H4 (cell line): ENCODE measurements around the gene PPP2R2B. TPM values are rescaled to one million over a fixed set of nuclear protein-coding genes. Genes with fewer than 3 reads are reported as not detected.

ENCODE experiments used
- DNase-seq: peaks from one replicate; pipeline ENCODE4 v3.0.0-alpha.2; 2015; ENCODE audit warnings: low spot score
- total RNA-seq: library from RNA; depleted of rRNA; stranded (reverse); fragments of >200 nt; shearing (Covaris generic); gene quantifications from 2 replicates; pipeline ENCODE4 v1.2.3, GENCODE V29; 2014

Gene PPP2R2B
- total RNA-seq, 1 experiment from 2014 or later: 2.1 TPM

DNA sequence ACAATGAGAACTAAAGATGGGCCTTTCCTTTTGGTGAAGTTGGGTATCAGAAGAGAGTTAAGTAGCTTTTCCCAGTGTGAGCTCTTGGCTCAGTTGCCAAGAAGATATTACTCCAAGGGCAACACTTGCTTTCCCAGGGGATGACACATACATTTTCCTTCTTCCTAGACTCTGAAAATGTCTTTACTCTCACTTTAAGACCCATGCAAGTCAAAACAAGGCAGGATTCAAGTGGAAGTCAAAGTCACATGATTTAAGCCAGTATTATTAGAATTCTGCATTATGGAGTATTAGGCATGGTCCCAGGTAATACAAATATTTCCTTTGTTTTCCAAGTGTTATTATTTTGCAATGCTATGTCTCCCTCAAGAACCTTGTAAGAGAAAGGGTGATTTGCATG, 175.1 kb downstream of the PPP2R2B start:
- DNase-seq: no peak

DNA sequence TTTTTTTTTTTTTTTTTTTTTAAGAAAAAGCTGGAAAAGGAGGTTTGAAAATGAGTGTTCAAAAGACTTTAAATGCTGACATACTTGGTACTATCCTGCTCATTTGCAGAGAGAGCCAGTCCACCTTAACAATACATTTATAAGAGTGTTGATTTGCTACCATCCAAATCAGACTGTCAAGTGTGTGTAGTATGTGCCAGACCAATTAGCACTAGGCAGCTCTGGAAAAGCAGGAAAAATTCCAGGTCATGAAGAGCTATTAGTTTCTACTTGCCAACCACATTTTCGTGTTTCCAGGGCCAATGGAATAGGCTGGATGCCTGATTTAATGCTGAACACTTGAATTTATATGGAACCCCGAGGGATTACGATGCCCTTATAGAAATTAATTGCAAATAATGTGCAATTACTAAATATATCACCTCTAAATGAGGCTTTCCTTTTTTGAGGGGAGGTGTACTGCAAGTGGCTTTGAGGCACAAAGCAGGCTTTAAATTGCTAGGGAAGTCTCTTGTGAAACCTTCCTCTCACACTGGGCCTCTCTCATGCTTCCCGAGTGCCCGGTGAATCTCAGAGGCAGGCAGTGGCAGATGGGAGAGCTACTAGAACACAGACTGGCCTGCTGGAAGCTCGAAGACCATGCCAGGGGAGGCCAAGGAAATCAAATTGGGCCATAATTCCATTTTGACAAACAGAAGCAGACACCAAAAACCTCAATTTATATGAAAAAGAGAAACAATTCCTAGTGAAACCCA, 178.7 kb downstream of the PPP2R2B start:
- DNase-seq: no peak

DNA sequence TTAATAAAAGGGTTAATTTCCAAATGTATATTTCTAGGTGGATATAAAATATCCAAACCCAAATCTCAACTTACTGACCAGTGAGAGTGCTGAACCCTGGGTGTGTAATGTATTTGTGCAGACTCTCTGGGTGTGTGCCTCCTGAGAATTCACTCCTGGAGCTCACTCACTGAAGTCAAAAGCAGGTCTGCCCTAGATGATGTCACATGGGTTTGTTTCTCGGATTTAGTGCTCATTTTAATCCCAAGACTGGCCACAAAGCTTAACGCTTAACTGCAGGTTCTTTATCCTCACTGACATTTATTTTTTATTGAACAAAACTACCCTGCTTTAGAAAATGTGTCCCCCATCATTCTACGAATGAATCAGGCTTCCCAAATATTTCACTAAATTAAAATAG, 179.4 kb downstream of the PPP2R2B start:
- DNase-seq: no peak

DNA sequence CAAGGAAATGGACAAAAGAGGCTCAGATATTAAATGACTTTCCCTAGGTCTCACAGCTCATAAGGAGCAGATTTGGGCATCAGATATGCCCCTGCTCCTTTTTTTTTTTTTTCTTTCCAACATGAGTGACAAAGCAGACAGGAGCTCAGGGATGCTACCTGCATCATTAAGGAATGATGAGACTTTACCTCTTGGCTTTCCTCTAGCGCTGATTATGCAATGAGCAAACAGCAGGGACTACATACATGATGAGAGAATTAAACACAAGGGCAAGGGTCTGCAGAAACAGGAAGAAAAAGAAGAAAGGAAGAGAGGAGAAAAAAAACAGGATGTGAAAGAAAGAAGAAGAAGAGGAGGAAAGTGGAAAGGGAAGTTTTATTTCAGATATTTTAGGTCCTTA, 179.9 kb downstream of the PPP2R2B start:
- no peak for DNase-seq

DNA sequence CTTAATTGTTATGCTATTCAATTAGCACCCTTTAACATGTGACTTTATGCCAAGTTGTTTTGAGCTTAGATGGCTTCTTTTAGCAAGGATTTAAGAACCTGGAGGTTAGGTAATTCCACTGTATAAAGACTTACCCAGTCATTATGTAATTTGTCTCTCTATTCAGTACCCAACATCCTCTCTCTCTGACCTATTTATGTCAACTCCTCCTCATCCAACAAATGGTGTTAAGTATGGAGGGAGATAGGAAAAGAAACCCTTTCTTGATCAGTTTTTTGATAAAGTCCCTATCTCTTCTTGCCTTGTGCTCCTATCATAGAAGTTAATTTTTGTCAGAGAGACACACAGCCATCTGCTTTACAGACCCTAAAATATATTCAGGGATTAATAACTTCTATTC, 181.3 kb downstream of the PPP2R2B start:
- no peak for DNase-seq

DNA sequence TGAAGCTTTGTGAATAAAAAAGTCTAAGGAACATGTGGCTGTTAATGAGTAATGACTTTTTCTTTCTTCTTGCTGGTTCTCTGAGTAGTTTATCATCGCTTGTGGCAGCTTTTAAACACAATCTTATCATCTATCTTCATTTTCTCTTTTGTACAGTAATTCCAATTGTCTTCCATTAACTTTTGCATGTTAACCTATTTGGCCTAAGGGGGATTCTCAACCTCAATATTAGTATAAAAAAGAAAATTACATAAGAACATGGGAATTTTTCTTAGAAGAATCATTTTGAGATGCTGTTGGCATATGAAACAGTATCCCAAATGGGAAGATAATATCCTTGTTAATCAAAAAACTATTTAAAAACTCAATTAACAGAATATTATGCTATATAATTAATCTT, 182.9 kb downstream of the PPP2R2B start:
- no peak for DNase-seq

GRCh38 chr5:146690880-146691355, 187.6 kb downstream of the PPP2R2B start:
- no peak for DNase-seq

DNA sequence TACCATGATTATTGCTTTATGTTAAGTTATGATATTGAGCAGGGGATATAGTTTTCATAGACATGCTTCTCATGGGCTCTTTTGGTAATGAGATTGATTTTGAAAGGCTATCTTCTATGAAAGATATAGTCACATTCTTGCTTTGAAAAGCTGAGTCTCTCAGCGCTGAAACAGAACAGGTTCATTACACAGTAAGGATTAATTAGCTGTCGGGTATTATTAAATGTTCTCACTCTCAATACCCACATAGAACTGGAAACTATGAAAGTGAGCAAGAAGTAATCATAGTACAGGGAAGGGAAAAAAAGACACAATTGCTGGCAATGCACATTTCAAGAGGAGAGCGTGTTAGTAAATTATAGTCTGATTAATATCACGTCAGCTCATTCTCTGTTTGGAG, 190.9 kb downstream of the PPP2R2B start:
- no peak for DNase-seq

- DNase-seq: no peak
Measured at GRCh38 chr5:146683861-146684260, 194.7 kb downstream of the PPP2R2B start.

GRCh38 chr5:146682899-146683532, 195.5 kb downstream of the PPP2R2B start:
- DNase-seq: no peak

DNA sequence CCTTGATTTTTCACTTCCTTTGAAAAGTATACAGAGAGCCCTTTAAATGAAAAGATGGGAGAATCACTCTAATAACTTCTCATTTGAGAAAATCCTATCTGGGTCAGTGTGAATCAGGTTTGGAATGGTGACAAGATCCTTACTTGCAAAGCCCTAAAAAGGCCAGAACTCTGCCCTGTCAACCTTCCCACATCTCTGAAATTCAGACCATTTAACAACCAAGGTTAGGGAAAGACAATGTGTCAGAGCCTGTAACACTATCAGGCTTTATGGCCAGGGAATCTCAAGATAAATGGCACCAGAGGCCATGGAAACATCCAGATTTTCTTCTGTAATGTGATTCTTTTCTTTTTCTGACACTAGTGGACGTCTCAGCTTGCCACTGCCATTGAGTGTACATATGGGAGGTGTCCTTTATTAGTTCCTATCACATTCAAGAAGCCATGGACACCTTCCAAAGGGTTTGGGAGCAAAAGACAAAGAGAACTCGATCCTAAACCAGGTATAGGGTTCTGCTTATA, 196.9 kb downstream of the PPP2R2B start:
- no peak for DNase-seq

- DNase-seq: no peak
Measured at GRCh38 chr5:146680846-146681584, 197.5 kb downstream of the PPP2R2B start.

GRCh38 chr5:146675636-146676035, 202.9 kb downstream of the PPP2R2B start:
- no peak for DNase-seq

GRCh38 chr5:146672866-146673265, 205.7 kb downstream of the PPP2R2B start:
- no peak for DNase-seq

- DNase-seq: no peak
Measured at GRCh38 chr5:146671561-146672295, 206.8 kb downstream of the PPP2R2B start.

DNA sequence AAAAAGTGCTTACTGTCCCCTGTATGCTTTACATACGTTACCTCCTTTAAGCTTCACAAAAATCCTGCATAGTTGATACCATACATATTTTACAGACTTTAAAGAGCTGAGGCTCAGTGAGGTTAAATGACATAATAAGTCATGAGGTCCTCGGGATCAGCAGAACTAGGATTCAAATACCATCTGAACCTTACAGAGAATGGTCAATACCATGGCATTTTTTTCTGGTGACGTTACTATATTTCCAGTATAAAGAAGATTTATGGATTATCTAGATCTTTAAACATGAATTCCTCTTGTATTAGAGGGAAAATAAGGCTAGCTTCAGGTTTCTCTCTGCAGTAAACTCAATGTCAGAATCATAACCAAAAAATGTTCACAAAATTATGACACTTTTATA, 208.9 kb downstream of the PPP2R2B start:
- no peak for DNase-seq

DNA sequence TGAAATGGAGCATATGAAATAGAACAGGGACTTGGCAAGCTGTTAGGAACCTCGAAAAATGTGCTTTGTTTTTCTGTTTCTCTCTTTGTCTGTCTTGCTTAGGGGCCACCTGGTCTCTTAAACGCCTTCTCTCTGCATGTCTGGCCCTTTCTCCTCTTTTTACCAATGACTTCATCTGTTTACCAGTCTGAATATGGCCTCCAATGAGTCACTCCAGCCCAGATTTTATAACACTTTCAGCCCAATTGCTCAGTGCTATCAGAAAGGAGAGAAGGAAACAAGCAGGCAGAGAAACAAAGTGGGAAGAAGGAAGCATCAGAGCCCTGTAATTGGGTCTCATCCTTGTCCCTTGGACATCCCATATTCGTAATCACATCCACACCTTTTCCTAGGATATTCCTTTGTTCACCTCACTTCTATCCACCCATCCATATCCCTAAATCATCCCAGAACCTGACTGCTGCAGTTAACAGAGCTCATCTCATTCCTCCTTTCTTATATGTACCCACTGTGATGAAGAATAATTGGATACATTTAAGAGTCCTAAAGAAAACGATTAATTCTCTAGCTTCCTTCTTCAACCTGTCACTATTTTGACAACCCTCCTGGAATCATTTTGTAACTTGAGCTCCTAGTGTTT, 210.8 kb downstream of the PPP2R2B start:
- peak; percentile 67 for DNase-seq

- peak; percentile 16 for DNase-seq
Measured at GRCh38 chr5:146662229-146662628, 216.3 kb downstream of the PPP2R2B start.

GRCh38 chr5:146660376-146660960, 218.1 kb downstream of the PPP2R2B start:
- DNase-seq: no peak

DNA sequence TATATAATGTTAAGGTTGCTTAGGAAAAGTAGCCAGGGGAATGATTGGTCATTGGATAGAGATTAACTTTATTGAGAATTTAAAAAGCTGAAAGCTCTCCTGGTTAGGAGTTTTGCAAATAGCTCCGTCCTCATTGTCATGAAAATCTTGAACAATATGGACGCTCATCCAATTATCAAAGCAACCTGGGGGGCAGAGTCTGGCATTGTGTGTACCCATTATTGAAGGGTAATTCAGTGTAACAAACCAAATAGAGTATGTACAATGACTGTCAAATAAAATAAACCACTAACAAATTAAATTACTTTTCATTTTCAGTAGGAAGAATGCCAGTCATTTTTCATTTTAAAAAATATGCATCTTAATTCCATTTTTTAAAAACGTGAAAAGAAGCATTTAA, 218.6 kb downstream of the PPP2R2B start:
- no peak for DNase-seq

DNA sequence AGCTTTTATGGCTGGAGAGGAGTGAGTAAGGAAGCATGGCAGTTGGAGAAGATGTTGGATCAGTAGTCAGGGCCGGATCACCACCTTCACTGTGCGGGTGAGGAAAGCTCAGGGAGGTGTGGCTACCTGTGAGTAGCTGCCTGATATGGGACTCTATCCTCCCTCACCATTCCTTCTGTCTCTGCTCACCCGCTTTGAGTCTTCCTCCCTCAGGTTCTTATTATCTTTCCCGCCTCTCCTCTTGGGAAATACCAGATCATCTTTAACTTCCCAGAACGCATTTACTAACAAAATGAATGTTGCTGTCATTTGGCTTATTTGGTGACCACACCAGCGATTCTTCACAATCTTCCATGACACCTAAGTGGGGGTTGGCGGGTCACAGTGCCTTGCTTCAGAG, 221.9 kb downstream of the PPP2R2B start:
- DNase-seq: no peak
